GM18520 (cell line): ENCODE data around the gene TSPO2.

ENCODE experiments used
- ATAC-seq: cut with Tn5 transposase; IDR thresholded peaks from one replicate; pipeline ENCODE4 v1.9.1; 2021; ENCODE audit not compliant: unreplicated experiment

Gene TSPO2

DNA sequence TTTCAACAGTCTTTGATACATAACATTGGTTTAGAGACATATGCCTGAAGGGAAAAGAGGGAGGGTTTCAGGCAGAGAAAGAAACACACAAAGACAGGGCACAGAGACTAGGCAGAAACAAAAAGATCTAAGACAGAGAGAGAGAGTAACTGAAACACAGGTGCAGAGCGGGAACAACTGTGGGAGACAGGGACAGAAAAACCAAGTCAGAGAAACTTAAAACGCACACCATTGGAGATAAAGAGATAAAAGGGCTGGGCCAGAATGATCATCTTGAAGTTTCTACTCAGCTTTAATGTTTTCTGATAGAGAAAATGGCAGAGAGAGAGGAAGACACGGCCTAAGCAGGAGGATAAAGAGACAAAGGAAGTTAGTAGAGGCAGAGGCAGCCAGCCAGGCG, 15.0 kb upstream of the TSPO2 start:
- ATAC-seq: no peak

DNA sequence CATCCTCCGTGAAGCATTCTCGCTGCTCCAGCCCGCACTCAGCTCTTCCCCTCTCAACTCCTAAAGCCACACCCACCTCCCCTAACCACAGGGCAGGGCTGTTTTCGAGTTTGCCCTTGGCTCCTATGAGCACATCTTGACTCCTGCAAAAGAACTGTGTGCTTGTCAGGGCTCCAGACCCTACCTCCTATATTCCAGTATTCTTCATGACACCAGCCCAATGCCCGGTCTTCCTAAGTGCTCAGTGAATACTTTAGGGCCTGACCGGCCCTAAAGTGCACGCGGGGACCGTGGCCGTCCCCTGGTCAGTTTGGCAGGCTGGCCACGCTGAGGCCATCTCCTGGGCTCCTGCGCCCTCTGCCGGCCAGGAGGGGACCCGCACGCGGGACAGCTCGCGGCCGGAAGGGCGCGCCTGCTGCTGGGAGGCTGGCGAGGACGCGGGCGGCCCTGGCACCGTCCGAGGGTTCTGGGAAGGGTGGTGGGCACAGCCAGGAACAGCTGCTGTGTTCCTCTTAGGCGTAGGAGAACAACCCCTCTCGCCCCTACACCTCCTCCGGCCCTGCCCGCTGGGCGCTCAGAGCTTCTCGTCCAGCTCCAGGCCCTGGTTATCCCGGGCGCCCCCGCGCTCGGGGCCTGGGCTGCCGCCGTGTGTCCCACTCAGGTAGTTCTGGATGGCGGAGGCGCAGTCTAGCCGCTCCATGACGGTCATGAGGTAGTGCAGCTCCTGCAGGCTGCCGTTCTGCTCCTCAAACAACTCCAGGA, 14.3 kb upstream of the TSPO2 start:
- no peak for ATAC-seq

- no peak for ATAC-seq
Observed at GRCh38 chr6:41028561-41029412, 13.5 kb upstream of the TSPO2 start.

GRCh38 chr6:41032830-41033229, 9.4 kb upstream of the TSPO2 start:
- ATAC-seq: no peak

DNA sequence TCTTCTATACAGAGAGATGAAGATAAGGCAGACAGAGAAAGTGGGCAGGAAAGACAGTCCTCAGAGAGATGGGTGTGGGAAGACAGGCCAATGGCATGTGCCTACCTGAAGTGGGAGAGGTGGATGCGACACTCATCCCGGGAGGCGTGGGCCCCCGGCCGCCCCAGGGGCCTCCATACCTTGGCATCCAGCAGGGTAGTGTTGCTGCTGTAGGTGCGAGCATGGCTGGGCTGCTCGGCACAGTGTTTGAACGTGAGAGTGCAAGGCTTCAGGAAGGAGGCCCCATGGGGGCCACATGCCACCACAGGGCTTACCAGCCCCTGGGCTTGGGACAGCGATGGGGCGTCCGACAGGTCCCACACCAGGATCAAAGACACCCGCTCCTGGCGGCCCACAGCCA, 8.5 kb upstream of the TSPO2 start:
- ATAC-seq: no peak

GRCh38 chr6:41036186-41036585, 6.1 kb upstream of the TSPO2 start:
- ATAC-seq: no peak

GRCh38 chr6:41036601-41037000, 5.7 kb upstream of the TSPO2 start:
- ATAC-seq: no peak

DNA sequence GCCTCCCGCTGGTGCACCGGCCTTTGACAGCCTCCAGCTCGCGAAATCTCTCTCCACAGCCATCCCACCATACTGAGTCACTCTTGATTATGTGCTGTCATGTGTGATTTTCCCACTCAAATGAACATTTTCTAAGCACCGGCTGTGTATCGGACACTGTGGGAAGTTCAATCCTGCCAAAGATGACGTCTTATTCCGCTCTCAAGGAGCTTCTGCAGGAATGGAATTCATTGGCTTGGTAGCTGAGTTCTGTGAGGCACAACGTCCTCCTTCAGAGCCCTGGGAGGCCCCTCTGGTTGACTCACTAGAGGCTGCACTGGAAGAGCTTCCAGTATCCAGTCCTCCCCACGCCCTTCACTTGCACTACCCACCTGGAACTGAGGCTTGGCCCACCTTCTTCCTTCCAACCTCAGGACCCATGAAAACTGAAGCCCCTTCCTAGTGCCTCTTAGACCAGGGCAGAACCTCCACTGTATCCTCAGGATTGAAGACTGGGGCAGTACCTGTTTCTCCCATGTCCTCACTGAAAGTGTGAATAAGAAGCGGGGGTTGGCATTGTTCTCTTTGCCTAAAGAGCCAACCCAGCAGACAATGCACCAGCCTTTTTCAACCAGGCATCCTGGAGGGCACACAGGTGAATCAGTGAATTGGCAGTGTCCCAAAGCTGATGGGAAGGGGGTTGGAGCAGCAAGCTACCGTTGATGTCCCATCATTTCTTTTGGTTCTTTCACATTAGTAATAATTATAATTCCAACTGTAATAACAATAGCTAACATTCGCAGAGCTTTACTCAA, 5.0 kb upstream of the TSPO2 start:
- no peak for ATAC-seq

DNA sequence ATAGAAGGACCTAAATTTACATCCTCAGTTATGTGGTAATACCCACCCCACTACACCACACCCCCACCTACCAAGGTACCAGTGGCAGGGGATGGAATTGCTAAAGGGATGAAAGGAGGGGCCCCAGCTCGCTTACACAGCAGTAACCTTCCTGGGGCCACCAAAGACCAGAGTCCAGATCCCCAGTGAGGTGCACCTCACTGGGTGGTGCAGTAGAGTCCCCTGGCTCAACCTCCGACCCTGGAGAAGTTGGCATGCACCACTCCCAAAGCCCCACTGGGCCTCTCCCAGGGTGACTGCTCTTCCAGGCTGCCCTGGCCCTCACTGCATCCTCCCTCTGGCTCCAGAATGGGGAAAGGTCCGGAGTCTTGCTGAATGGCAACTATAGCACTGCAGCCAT, 4.1 kb upstream of the TSPO2 start:
- ATAC-seq: no peak

GRCh38 chr6:41039060-41039998, 2.9 kb upstream of the TSPO2 start, which contains the start of gene UNC5CL:
TSS of gene UNC5CL (minus strand) at chr6:41039221. CDS start at chr6:41035074, 4,147 bp downstream.
- no peak for ATAC-seq

- no peak for ATAC-seq
Observed at GRCh38 chr6:41040101-41040939, 1.9 kb upstream of the TSPO2 start.

GRCh38 chr6:41040940-41041536, 1.2 kb upstream of the TSPO2 start:
- no peak for ATAC-seq

DNA sequence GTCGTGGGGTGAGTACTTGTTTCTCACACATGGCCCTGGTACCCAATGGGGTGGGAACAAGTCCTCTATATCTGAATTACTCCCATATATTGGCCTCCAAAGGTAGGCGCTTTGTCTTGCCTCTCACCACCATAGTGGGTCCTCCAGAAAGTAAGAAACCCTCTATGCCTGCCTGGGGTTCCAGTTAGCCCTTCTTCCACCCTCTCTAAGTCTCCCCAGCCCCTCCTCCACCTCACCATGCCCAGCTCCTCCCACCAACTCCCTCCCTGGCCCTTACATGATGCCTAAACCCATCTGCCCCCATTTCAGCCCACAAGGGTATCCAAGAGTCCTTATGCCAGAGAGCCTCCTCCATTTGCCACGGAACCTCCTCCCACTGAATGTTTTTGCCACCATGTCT, 884 bp downstream of the TSPO2 start:
- no peak for ATAC-seq

GRCh38 chr6:41045664-41046063, 3.4 kb downstream of the TSPO2 start:
- ATAC-seq: no peak

- no peak for ATAC-seq
Observed at GRCh38 chr6:41046084-41046483, 3.8 kb downstream of the TSPO2 start.

DNA sequence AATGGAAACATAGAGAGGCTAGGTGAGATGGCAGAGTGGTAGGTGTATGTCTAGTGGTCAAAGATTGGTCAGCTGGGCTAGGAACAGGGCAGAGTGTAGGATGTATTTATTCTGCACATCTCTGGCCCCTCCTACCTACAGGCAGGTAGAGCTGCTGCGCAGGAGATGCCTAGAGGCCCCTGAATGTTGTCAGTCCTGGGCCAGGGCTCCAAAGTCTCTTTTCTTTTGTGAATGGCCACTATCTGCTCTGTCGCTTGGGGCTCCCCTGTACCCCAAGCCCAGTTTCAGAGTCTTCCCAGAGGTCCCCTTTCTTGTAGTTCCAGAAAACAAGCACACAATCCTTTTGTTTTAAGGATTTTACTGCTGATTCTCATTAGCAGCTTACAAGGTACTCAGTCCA, 5.0 kb downstream of the TSPO2 start:
- ATAC-seq: no peak

GRCh38 chr6:41047745-41048732, 5.8 kb downstream of the TSPO2 start:
- ATAC-seq: no peak

- ATAC-seq: no peak
Observed at GRCh38 chr6:41049521-41049920, 7.3 kb downstream of the TSPO2 start.
